Kidney epithelial cell (primary cell): ENCODE data around the gene RPA1. TPM values are rescaled to one million over a fixed set of nuclear protein-coding genes. Genes with fewer than 3 reads are reported as not detected.
A peak's percentile ranks its signal among the peaks of the same experiment; 100 is the strongest.

ENCODE experiments used
- DNase-seq: peaks from one replicate; pipeline ENCODE4 v3.0.0-alpha.2; 2010; ENCODE audit warnings: low read depth
- H3K27me3 ChIP-seq: 2 replicates; pipeline ENCODE4 v1.6.0; 2011; ENCODE audit warnings: low read length; ENCODE audit not compliant: control insufficient read depth, insufficient read depth
- H3K36me3 ChIP-seq: 2 replicates; pipeline ENCODE4 v1.5.1; 2011; ENCODE audit warnings: low read length; ENCODE audit not compliant: control insufficient read depth, insufficient read depth
- H3K4me3 ChIP-seq: 2 replicates; pipeline ENCODE4 v1.5.1; 2011; ENCODE audit warnings: low read depth, mild to moderate bottlenecking, control low read depth, low read length
- total RNA-seq: library from RNA; depleted of rRNA; stranded (reverse); fragments of >200 nt; gene quantifications from 2 replicates; pipeline ENCODE4 v1.2.3, GENCODE V29; 2015
- TF ChIP-seq, protein P1 (sequence below): IDR thresholded peaks from 2 replicates; pipeline ENCODE4 v1.5.1; 2011; ENCODE audit warnings: mild to moderate bottlenecking, moderate library complexity, low read length, control low read depth, inconsistent platforms; ENCODE audit not compliant: insufficient read depth, poor library complexity, severe bottlenecking

Gene RPA1
- total RNA-seq, 1 donor from 2014 or later = 30.3 TPM

DNA sequence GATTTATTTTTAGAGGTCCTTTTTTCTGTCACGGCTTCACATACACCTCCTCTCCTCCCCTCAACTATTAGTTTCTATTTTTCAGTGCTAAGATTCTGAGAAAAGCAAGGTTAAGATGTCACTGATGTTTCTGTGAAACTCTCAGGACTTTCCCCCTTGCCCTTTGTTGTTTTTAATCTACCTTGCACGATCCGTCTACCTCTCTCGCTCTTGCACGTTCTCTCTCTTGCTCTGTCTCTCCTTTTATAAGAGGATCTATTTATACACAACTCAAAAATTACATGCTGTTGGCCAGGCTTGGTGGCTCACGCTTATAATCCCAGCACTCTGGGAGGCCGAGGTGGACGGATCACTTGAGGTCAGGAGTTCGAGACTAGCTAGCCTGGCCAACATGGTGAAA lies 43.6 kb downstream of the RPA1 start:
- no peak for DNase-seq

DNA sequence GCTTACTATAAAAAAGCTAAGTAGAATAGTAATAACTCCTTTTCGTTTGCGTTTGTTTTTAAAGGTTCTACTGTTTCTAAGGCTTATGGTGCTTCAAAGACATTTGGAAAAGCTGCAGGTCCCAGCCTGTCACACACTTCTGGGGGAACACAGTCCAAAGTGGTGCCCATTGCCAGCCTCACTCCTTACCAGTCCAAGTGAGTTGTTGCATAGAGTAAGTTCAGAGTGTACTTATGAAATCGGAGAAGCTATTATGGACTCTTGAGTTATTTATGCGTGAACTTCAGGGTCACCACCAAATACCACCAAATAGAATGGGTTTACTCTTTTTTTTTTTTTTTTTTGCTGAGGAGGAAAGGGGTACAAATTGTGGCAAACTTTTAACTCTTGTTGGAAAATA lies 45.8 kb downstream of the RPA1 start:
- H3K4me3 ChIP-seq = no peak overlapping the region
- DNase-seq = no peak
- peaks cover 2% of the 10 kb centered on the region for H3K36me3 ChIP-seq
- TF ChIP-seq, protein P1, sequence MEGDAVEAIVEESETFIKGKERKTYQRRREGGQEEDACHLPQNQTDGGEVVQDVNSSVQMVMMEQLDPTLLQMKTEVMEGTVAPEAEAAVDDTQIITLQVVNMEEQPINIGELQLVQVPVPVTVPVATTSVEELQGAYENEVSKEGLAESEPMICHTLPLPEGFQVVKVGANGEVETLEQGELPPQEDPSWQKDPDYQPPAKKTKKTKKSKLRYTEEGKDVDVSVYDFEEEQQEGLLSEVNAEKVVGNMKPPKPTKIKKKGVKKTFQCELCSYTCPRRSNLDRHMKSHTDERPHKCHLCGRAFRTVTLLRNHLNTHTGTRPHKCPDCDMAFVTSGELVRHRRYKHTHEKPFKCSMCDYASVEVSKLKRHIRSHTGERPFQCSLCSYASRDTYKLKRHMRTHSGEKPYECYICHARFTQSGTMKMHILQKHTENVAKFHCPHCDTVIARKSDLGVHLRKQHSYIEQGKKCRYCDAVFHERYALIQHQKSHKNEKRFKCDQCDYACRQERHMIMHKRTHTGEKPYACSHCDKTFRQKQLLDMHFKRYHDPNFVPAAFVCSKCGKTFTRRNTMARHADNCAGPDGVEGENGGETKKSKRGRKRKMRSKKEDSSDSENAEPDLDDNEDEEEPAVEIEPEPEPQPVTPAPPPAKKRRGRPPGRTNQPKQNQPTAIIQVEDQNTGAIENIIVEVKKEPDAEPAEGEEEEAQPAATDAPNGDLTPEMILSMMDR = no peak
- no peaks in the 10 kb centered on the region for H3K27me3 ChIP-seq

More for the DNA sequence above, 43.6 kb downstream of the RPA1 start:
- Histone ChIP-seq H3K36me3 (peaks cover 1% of the 10 kb centered on the region), H3K4me3 (no peak overlapping the region), H3K27me3 (no peaks in the 10 kb centered on the region)
- TF ChIP-seq, protein P1 = no peak

DNA sequence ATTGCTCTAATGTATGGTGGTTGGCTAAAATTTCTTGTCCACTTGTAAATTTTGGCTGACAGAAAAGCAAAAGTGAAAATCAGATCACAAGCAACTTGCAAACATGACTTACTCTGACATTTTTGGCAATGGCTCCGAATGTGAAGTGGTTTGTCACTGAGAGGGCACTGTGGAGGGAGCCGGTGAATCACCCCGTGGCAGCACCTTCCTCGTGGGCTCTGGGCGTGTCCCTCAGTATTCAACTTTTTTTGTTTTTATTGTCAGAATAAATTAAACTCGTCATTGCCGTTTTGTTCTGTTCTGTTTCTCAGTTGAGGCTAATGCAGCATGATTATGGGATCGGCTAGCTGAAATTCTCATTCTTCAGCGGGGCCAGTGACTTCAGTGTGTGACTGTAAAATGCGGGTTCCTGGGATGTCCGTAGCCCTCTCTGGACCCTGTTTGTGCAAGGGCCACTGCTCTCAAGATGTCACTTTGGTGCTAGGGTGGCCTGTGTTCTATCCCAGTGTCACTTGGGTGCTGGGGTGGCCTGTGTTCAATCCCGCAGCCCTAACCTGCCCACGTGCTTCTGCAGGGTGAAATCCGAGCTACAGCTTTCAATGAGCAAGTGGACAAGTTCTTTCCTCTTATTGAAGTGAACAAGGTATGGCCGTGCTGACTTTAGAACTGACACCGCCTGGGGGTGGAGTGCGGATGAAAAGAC lies 48.8 kb downstream of the RPA1 start:
- TF ChIP-seq, protein P1 = no peak
- no peaks in the 10 kb centered on the region for H3K27me3 ChIP-seq
- H3K4me3 ChIP-seq = no peak overlapping the region
- DNase-seq = no peak
- H3K36me3 ChIP-seq = peaks cover 2% of the 10 kb centered on the region

DNA sequence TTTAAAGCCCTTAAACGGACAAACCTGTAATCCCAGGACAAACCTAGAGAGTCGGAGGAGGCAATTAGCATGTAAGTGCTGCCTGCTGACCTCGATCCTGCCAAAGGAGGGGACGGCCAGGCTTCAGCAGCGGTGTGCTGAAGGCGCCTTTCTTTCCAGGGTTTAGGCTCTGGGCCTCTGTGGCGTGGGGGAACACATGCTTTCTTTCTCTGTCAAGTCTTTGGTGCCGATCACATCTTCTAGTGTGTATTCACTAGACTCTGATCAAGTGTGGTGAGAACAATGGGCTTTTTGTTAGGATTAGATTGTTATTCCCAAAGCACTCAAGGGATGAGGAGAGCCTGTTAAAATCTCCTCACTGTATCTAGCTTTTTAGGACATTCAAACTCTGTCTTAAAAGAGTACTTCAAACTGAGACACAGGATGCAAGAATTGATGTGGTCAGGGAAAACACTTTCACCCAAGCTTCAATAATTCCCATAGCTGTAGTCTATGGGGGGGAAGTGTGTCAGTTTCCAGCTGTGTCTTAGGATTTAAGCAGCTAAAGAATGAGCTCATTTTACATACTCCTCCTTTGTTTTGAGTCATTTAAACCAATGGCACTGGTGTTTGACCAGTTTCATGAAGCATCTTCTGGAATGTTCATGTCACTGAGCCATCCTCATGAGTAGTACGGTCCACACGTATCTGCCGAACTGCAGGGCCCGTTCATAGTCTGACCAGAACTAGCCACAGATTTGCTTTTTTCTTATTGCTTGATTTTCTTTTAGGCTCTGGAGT lies 51.2 kb downstream of the RPA1 start:
- no peak for DNase-seq
- H3K27me3 ChIP-seq = no peaks in the 10 kb centered on the region
- no peak overlapping the region for H3K4me3 ChIP-seq
- TF ChIP-seq, protein P1 = no peak
- peaks cover 5% of the 10 kb centered on the region for H3K36me3 ChIP-seq

DNA sequence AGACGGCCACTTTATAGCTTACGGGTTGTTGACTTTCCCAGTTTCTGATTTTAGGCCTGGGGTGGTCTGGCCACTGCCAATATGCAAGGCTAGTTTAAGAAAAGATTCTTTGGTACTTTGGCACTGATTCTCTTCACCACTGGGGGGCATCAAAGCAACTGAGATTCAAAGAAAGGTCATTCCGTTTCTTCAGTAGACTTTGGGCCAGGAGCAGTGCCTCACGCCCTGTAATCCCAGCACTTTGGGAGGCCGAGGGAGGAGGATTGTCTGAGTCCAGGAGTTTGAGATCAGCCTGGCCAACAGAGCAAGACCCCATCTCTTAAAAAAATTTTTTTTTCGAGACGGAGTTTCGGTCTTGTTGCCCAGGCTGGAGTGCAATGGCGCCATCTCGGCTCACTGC lies 53.0 kb downstream of the RPA1 start:
- Histone ChIP-seq H3K36me3 (peaks cover 5% of the 10 kb centered on the region), H3K27me3 (no peaks in the 10 kb centered on the region), H3K4me3 (no peak overlapping the region)
- TF ChIP-seq, protein P1 = peak; percentile 54
- DNase-seq = no peak
